ENCODE results near the gene SOX12.
A peak's percentile ranks its signal among the peaks of the same experiment; 100 is the strongest.

SOX12 gene

GRCh38 chr20:325045-325888 lies at the start of gene SOX12:
SOX12 (plus strand) TSS chr20:325552; CDS start chr20:325925, 373 bp downstream.
- DNase-seq (ENCODE audit: low read depth), result no peak
- no peak for TF ChIP-seq CTCF (conservative IDR thresholded peaks at IDR 0.05; ENCODE audit: low read depth, low read length)
- H3K4me3 ChIP-seq (ENCODE audit: low read length), result peak within 1 kb of the TSS; percentile 88

- H3K4me3 ChIP-seq (ENCODE audit: low read length), result no peak overlapping the region
- no peak for DNase-seq (ENCODE audit: low read depth)
- no peak for TF ChIP-seq CTCF (conservative IDR thresholded peaks at IDR 0.05; ENCODE audit: low read depth, low read length)
Measured at GRCh38 chr20:275791-276190, 49.6 kb upstream of the SOX12 start.

- no peak for DNase-seq (ENCODE audit: low read depth)
- no peak overlapping the region for H3K4me3 ChIP-seq (ENCODE audit: low read length)
- no peak for TF ChIP-seq CTCF (conservative IDR thresholded peaks at IDR 0.05; ENCODE audit: low read depth, low read length)
Measured at GRCh38 chr20:276620-277495, 48.5 kb upstream of the SOX12 start.

GRCh38 chr20:277496-277781 lies 47.9 kb upstream of the SOX12 start:
- no peak for DNase-seq (ENCODE audit: low read depth)
- H3K4me3 ChIP-seq (ENCODE audit: low read length), result no peak overlapping the region
- no peak for TF ChIP-seq CTCF (conservative IDR thresholded peaks at IDR 0.05; ENCODE audit: low read depth, low read length)

GRCh38 chr20:278181-278580 lies 47.2 kb upstream of the SOX12 start:
- TF ChIP-seq CTCF (conservative IDR thresholded peaks at IDR 0.05; ENCODE audit: low read depth, low read length), result no peak
- no peak for DNase-seq (ENCODE audit: low read depth)
- no peak overlapping the region for H3K4me3 ChIP-seq (ENCODE audit: low read length)

GRCh38 chr20:278607-279571 lies 46.5 kb upstream of the SOX12 start:
- no peak overlapping the region for H3K4me3 ChIP-seq (ENCODE audit: low read length)
- TF ChIP-seq CTCF (conservative IDR thresholded peaks at IDR 0.05; ENCODE audit: low read depth, low read length), result no peak
- DNase-seq (ENCODE audit: low read depth), result no peak

All from retinal pigment epithelial cell (primary cell).